ENCODE results near the gene COPZ1.
"Not testable (repeated sequence)": the region's sequence is repeated elsewhere in the genome, so short reads cannot be mapped to it uniquely, and the experiment has no call there.

Gene COPZ1

GRCh38 chr12:54294953-54295566 is 29.9 kb upstream of the COPZ1 start:
- DNase-seq (ENCODE audit: low read depth), result no peak

GRCh38 chr12:54296393-54297099 is 28.4 kb upstream of the COPZ1 start:
- DNase-seq (ENCODE audit: low read depth), result no peak

- no peak for DNase-seq (ENCODE audit: low read depth)
These were observed 26.0 kb upstream of the COPZ1 start for GRCh38 chr12:54298904-54299303.

DNA sequence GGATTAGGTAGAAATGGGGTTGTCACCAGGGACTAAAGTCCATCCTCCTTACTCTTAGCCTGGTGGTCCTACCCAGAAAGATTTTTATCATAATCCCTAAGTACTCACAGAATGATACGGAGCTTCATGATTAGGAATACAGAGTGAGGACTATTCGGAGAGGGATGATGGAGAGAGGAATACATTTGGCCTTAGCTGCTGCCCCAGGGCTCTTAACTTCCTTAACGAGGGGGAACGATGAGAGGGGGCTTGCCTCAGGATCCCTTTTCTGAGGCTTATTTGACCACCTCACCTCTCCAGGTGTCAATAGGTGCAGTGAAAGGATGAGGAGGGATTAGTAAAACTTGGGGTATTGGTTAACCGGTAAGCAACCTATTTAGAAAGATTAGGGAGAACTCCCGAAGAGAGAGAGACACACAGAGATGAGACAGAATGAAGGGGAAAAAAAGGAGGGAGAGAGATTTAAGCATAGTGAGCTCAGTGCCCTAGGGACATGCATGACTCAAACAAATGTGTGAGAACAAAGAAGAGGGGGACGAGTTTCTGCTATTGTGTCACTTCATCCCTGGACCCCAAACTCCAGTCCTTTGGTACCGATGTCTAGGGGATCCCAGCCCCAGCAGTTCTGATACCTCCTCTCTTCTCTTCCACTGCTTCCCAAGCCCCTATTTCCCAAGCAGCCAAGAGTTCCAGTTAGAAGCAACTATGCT is 25.3 kb upstream of the COPZ1 start:
- DNase-seq (ENCODE audit: low read depth), result no peak

- no peak for DNase-seq (ENCODE audit: low read depth)
These were observed 24.7 kb upstream of the COPZ1 start for GRCh38 chr12:54300225-54300731.

- peak; percentile 57 for DNase-seq (ENCODE audit: low read depth)
These were observed 24.1 kb upstream of the COPZ1 start, which contains the start of gene NFE2 for GRCh38 chr12:54300732-54301427. TSS of gene NFE2 (minus strand) at chr12:54301015. CDS start at chr12:54295248, 5,767 bp downstream.

DNA sequence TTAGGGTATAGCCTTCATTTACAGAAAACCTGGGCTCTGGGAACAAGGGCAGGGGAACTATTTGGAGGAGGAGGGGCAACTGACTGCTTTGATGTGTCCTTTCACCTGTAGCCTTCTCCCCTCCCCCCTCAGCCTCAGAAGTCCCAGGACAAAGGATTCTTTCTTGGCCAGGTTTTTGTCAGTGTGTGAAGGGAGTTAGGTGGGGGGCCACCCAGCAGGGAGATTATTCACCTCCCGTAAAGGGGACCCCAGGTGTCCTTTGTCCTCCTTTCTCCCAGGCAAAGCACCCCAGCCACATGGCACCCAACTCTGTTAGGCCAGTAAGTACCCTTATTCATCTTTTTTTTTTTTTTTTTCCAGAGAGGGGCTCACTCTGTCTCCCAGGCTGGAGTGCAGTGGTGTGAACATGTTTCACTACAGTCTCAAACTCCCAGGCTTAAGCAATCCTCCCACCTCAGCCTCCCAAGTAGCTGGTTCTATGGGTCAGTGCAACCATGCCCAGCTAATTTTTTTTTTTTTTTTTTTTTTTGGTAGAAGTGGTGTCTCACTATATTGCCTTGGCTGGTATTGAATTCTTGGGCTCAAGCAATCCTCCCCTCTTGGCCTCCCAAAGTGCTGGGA is 23.4 kb upstream of the COPZ1 start:
- no peak for DNase-seq (ENCODE audit: low read depth)

DNA sequence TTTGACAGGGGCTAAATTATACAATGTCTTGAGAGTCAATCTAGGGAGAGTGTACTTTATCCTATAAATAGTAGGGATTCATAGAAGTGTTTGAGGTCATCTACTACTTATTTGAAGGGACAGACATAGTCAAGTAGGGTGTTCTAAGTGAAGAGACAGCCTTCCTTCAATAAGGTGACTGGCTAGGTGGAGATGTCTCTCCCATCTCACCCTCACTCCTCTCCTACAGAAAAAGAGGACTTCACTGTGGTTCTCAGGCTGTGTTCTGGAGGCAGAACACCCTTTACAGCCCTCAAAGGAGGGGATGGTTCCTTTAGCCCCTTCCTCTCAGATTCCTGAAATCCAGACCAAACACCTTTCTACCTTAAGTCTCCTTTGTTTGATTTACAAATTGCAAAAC is 21.3 kb upstream of the COPZ1 start:
- DNase-seq (ENCODE audit: low read depth), result no peak

GRCh38 chr12:54304187-54304810 is 20.6 kb upstream of the COPZ1 start:
- peak; percentile 42 for DNase-seq (ENCODE audit: low read depth)

GRCh38 chr12:54306925-54307741 is 17.8 kb upstream of the COPZ1 start:
- DNase-seq (ENCODE audit: low read depth), result no peak

DNA sequence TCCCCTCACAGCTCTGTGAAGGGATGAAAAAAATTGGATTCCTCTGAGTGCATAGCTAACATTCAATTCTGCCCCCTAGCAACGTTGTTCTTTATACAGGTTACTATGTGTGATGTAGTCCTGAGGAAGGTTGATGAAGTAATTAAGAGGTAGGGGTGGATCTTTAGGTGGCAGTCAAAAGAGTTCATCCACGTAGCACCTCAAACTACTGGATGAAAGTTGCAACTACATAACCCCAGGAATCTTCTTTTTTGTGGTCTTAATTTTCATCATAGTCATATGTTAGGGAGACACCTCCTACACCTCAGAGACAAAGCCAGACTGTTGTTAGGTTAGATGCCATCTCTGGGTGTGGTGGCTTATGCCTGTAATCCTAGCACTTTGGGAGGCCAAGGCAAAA is 13.9 kb upstream of the COPZ1 start:
- DNase-seq (ENCODE audit: low read depth), result no peak

DNA sequence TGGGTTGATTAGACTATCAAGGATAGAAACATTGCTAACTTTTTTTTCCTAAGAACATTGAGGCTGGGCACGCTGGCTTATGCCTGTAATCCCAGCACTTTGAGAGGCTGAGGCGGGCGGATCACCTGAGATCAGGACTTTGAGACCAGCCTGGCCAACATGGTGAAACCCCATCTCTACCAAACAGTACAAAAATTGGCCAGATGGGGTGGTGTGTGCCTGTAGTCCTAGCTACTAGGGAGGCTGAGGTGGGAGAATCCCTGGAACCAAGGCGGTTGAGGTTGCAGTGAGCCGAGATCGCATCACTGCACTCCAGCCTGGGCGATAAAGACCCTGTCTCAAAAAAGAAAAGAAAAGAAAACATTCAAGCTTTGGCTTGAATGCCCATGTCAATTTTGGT is 12.6 kb upstream of the COPZ1 start:
- not testable (repeated sequence) for DNase-seq (ENCODE audit: low read depth)

- DNase-seq (ENCODE audit: low read depth), result no peak
These were observed 3.6 kb upstream of the COPZ1 start for GRCh38 chr12:54321363-54321762.

DNA sequence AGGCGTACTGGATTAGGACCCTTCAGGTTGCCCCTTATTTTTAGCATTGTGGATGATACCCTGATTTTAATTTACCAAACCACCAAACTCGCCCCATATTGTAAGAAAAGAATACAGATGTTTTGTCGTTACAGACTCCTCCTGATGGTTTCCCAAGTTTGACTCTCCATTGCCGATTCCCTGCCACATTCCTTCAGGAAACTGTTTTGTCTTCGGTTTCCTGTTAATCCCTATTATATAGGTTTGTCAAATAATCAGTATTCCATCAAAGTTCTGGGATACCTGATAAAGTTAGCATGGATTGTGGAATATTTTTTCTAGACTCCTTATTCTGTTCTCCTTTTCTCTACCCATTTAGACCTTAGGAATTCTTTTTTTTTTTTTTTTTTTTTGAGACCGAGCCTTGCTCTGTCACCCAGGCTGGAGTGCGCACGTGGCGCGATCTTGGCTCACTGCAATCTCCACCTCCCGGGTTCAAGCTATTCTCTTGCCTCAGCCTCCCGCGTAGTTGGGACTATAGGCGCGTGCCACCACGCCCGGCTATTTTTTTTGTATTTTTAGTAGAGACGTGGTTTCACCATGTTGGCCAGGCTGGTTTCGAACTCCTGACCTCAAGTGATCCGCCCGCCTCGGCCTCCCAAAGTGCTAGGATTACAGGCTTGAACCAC is 645 bp downstream of the COPZ1 start:
- DNase-seq (ENCODE audit: low read depth), result not testable (repeated sequence)

DNA sequence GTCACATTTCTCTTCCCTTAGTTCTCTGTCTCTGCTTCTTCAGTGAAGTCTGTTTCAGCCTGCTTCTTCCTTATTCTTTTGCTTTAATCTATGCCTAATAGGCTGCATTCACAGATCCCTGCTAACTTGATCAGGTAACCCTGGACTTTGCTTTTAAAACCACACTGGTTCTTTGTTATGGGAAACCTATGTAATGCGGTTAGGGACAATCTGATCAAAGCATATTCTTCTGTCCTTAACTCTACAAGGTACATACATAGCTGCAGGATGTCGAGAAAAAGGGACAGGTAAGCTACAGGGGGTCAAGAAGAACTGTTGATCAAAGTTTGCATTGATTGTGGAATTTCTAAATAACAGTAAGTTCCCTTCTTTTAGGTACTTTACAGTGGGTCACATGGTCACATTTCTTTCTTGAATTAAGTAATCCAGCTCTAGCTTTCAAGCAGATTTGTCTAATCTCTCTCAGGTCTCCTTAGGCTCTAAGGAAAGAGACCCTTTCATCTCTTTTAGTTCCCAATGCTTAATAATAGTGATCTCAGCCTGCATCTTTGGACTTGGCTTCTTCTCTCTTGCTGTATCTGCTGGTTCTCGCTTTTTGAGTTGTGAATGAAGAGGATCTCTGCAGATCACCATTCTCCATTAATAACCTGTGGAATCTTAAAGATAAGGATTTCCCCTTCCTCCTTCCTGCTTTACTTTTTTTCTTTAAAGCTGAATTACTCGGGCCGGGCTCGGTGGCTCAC is 3.8 kb downstream of the COPZ1 start:
- no peak for DNase-seq (ENCODE audit: low read depth)

- DNase-seq (ENCODE audit: low read depth), result no peak
These were observed 4.8 kb downstream of the COPZ1 start for GRCh38 chr12:54329759-54330158.

- no peak for DNase-seq (ENCODE audit: low read depth)
These were observed 5.5 kb downstream of the COPZ1 start for GRCh38 chr12:54330442-54330841.

- DNase-seq (ENCODE audit: low read depth), result no peak
These were observed 6.5 kb downstream of the COPZ1 start for GRCh38 chr12:54331461-54331860.

GRCh38 chr12:54333420-54334034 is 8.6 kb downstream of the COPZ1 start:
- no peak for DNase-seq (ENCODE audit: low read depth)

Measured in fibroblast of gingiva (primary cell).